ENCODE data around the gene CHRNA4.

The CHRNA4 gene

GRCh38 chr20:63376283-63377250 lies 15.4 kb upstream of the CHRNA4 start:
- no peak for DNase-seq

- DNase-seq: no peak
Observed at GRCh38 chr20:63375438-63375837, 14.3 kb upstream of the CHRNA4 start.

GRCh38 chr20:63374504-63374903 lies 13.4 kb upstream of the CHRNA4 start:
- DNase-seq: no peak

- no peak for DNase-seq
Observed at GRCh38 chr20:63373996-63374395, 12.8 kb upstream of the CHRNA4 start.

GRCh38 chr20:63372971-63373885 lies 12.1 kb upstream of the CHRNA4 start:
- no peak for DNase-seq

GRCh38 chr20:63371291-63371865 lies 10.2 kb upstream of the CHRNA4 start:
- no peak for DNase-seq

GRCh38 chr20:63370618-63371187 lies 9.6 kb upstream of the CHRNA4 start:
- no peak for DNase-seq

GRCh38 chr20:63369724-63370617 lies 8.8 kb upstream of the CHRNA4 start:
- DNase-seq: no peak

- DNase-seq: no peak
Observed at GRCh38 chr20:63369024-63369530, 7.9 kb upstream of the CHRNA4 start.

GRCh38 chr20:63368151-63368550 lies 7.0 kb upstream of the CHRNA4 start:
- DNase-seq: no peak

- DNase-seq: no peak
Observed at GRCh38 chr20:63367446-63368055, 6.4 kb upstream of the CHRNA4 start.

GRCh38 chr20:63366390-63367365 lies 5.5 kb upstream of the CHRNA4 start:
- peak; percentile 90 for DNase-seq

GRCh38 chr20:63365601-63366389 lies 4.6 kb upstream of the CHRNA4 start:
- DNase-seq: no peak

GRCh38 chr20:63364801-63365585 lies 3.8 kb upstream of the CHRNA4 start:
- DNase-seq: no peak

GRCh38 chr20:63363981-63364561 lies 2.9 kb upstream of the CHRNA4 start:
- DNase-seq: no peak

- DNase-seq: no peak
Observed at GRCh38 chr20:63363013-63363957, 2.1 kb upstream of the CHRNA4 start.

Measured in NCI-H1436 treated with DMSO at 0.1 percent for 48 hours (cell line).